HepG2 (cell line): ENCODE data around the gene DUS1L. TPM values are rescaled to one million over a fixed set of nuclear protein-coding genes. Genes with fewer than 3 reads are reported as not detected.

Experiments used
- CREBL2 ChIP-seq: sonication (generic); formaldehyde crosslinking; IDR thresholded peaks from 2 replicates; pipeline ENCODE4 v1.8.1; 2023; ENCODE audit warnings: missing genetic modification reagents, mild to moderate bottlenecking, borderline replicate concordance
- GATAD1 ChIP-seq: IDR thresholded peaks from 2 replicates; pipeline ENCODE4 v1.6.1; 2016; ENCODE audit warnings: missing genetic modification reagents, missing compliant biosample characterization
- GPN1 ChIP-seq: sonication (generic); formaldehyde crosslinking; IDR thresholded peaks from 2 replicates; pipeline ENCODE4 v1.5.1; 2020; ENCODE audit warnings: missing genetic modification reagents, borderline replicate concordance
- HCFC1 ChIP-seq: fragments of 150-350 bp; IDR thresholded peaks from 2 replicates; pipeline ENCODE4 v1.6.1; 2014; ENCODE audit warnings: low read depth, low read length
- HNF4G ChIP-seq, 2 experiments: sonication (generic) in 1 of 2; formaldehyde crosslinking in 1 of 2; IDR thresholded peaks; 2 replicates each; pipeline versions ENCODE4 v1.4.0 to v1.6.1; 2011 to 2020; ENCODE audit warnings: borderline replicate concordance in 2 of 2, low read depth in 2 of 2, mild to moderate bottlenecking in 2 of 2, low read length in 1 of 2, missing genetic modification reagents in 1 of 2, moderate library complexity in 1 of 2
- HNRNPK ChIP-seq: fragments of 200-400 bp; formaldehyde crosslinking; IDR thresholded peaks from 2 replicates; pipeline ENCODE4 v1.6.1; 2018; ENCODE audit warnings: low read length, low read depth, moderate library complexity, mild to moderate bottlenecking; ENCODE audit not compliant: poor library complexity, severe bottlenecking
- LCORL ChIP-seq, 2 experiments: fragments of 450-650 bp in 1 of 2; sonication (generic) in 1 of 2; formaldehyde crosslinking in 1 of 2; IDR thresholded peaks; 2 replicates each; pipeline versions ENCODE4 v1.5.0 to v1.6.1; 2017 to 2020; ENCODE audit warnings: antibody characterized with exemption in 1 of 2, missing genetic modification reagents in 1 of 2
- MAFF ChIP-seq: IDR thresholded peaks from 2 replicates; pipeline ENCODE4 v1.6.1; 2011; ENCODE audit warnings: low read depth, low read length, improper control_type of control experiment
- MYC ChIP-seq: sonication (generic); formaldehyde crosslinking; IDR thresholded peaks from 2 replicates; pipeline ENCODE4 v1.9.0; 2021; ENCODE audit warnings: missing genetic modification reagents, borderline replicate concordance
- REXO4 ChIP-seq: sonication (generic); formaldehyde crosslinking; IDR thresholded peaks from 2 replicates; pipeline ENCODE4 v1.8.0; 2022; ENCODE audit warnings: missing genetic modification reagents, mild to moderate bottlenecking, borderline replicate concordance
- TBX3 ChIP-seq: fragments of 450-650 bp; IDR thresholded peaks from 2 replicates; pipeline ENCODE4 v1.6.1; 2017; ENCODE audit warnings: antibody characterized with exemption, mild to moderate bottlenecking, inconsistent platforms, borderline replicate concordance
- ZBED4 ChIP-seq: sonication (generic); formaldehyde crosslinking; IDR thresholded peaks from 2 replicates; pipeline ENCODE4 v1.4.0; 2020; ENCODE audit warnings: missing genetic modification reagents, borderline replicate concordance
- ZBTB43 ChIP-seq: sonication (generic); formaldehyde crosslinking; conservative IDR thresholded peaks from 2 replicates; pipeline ENCODE4 v1.4.0; 2020; ENCODE audit warnings: missing genetic modification reagents
- ZBTB44 ChIP-seq: sonication (generic); formaldehyde crosslinking; IDR thresholded peaks from 2 replicates; pipeline ENCODE4 v1.4.0; 2020; ENCODE audit warnings: missing genetic modification reagents
- ZKSCAN1 ChIP-seq: fragments of 150-350 bp; IDR thresholded peaks from 2 replicates; pipeline ENCODE4 v1.6.1; 2014; ENCODE audit warnings: low read length
- ZKSCAN5 ChIP-seq: sonication (generic); formaldehyde crosslinking; IDR thresholded peaks from 2 replicates; pipeline ENCODE4 v1.5.1; 2020; ENCODE audit warnings: mild to moderate bottlenecking, missing genetic modification reagents
- ZNF256 ChIP-seq: sonication (generic); formaldehyde crosslinking; conservative IDR thresholded peaks from 2 replicates; pipeline ENCODE4 v1.4.0; 2020; ENCODE audit warnings: missing genetic modification reagents
- ZNF34 ChIP-seq: sonication (generic); formaldehyde crosslinking; IDR thresholded peaks from 2 replicates; pipeline ENCODE4 v1.4.0; 2020; ENCODE audit warnings: mild to moderate bottlenecking, missing genetic modification reagents, borderline replicate concordance
- ZNF431 ChIP-seq: sonication (generic); formaldehyde crosslinking; IDR thresholded peaks from 2 replicates; pipeline ENCODE4 v1.9.0; 2022; ENCODE audit warnings: missing genetic modification reagents, low read depth, mild to moderate bottlenecking, borderline replicate concordance
- ZNF468 ChIP-seq: sonication (generic); formaldehyde crosslinking; IDR thresholded peaks from 2 replicates; pipeline ENCODE4 v1.8.0; 2022; ENCODE audit warnings: mild to moderate bottlenecking, moderate library complexity, missing genetic modification reagents
- ZNF543 ChIP-seq: sonication (generic); formaldehyde crosslinking; IDR thresholded peaks from 2 replicates; pipeline ENCODE4 v1.4.0; 2020; ENCODE audit warnings: mild to moderate bottlenecking, missing genetic modification reagents
- ZSCAN12 ChIP-seq: sonication (generic); formaldehyde crosslinking; IDR thresholded peaks from 2 replicates; pipeline ENCODE4 v1.9.0; 2021; ENCODE audit warnings: mild to moderate bottlenecking, missing genetic modification reagents
- polyA plus RNA-seq, 8 experiments: library from polyadenylated mRNA; depleted of rRNA in 3 of 8; stranded (reverse) in 7 of 8; unstranded in 1 of 8; fragments of >200 nt; fragmentation: Illumina TruSeq in 4 of 8; extraction: Trizol in 4 of 8; gene quantifications; 2 replicates each; pipeline versions ENCODE4 v1.2.1 to v1.2.3, GENCODE V29; 2011 to 2016; ENCODE audit warnings: low read depth in 4 of 8, missing spikeins in 1 of 8, mixed read lengths in 1 of 8; ENCODE audit not compliant: insufficient read depth in 1 of 8
- total RNA-seq, 5 experiments: library from RNA; depleted of rRNA; stranded (reverse); fragments of >200 nt; fragmentation: Illumina TruSeq; extraction: Trizol; gene quantifications; 2 replicates each; pipeline ENCODE4 v1.2.3, GENCODE V29; 2016; ENCODE audit warnings: low read depth in 1 of 5

Gene DUS1L
- total and polyA plus RNA-seq, 2 of the 13 experiments (the other 11 are each of a cell fraction or from before 2014, with no cell fraction given), result 81.0 to 109 TPM

GRCh38 chr17:82022981-82023446 lies 42.6 kb downstream of the DUS1L start, which contains the start of gene LRRC45 (continued):
- 0 out of 2 replicates have a peak, but pooled peaks have one; percentile 14 for TF ChIP-seq ZBTB44 (CRISPR knock-in tag)
- TF ChIP-seq ZNF34 (CRISPR knock-in tag), result no peak
- TF ChIP-seq TBX3, result no peak
- TF ChIP-seq REXO4, result no peak
- TF ChIP-seq GATAD1 (CRISPR knock-in tag), result peak; percentile 79
- no peak for TF ChIP-seq HNF4G (IDR thresholded peaks at IDR 0.05; ENCODE audit: borderline replicate concordance, low read depth, low read length)
- TF ChIP-seq HNF4G (CRISPR knock-in tag; IDR thresholded peaks at IDR 0.05; ENCODE audit: borderline replicate concordance, low read depth), result no peak
- no peak for TF ChIP-seq ZBED4 (CRISPR knock-in tag)
- TF ChIP-seq HNRNPK, result no peak
- TF ChIP-seq ZKSCAN1, result no peak
- TF ChIP-seq ZNF543 (CRISPR knock-in tag), result 0 out of 2 replicates have a peak, but pooled peaks have one; percentile 15
- TF ChIP-seq HCFC1, result peak; percentile 92
- no peak for TF ChIP-seq LCORL (IDR thresholded peaks at IDR 0.05)
- TF ChIP-seq LCORL (CRISPR knock-in tag; IDR thresholded peaks at IDR 0.05), result no peak
- TF ChIP-seq MAFF, result no peak
- no peak for TF ChIP-seq GPN1
- TF ChIP-seq ZNF256 (CRISPR knock-in tag), result 0 out of 2 replicates have a peak, but pooled peaks have one; percentile 19
- no peak for TF ChIP-seq ZNF468 (CRISPR knock-in tag)
- no peak for TF ChIP-seq ZNF431 (CRISPR knock-in tag)
- no peak for TF ChIP-seq ZBTB43 (CRISPR knock-in tag)
- no peak for TF ChIP-seq MYC
- TF ChIP-seq ZKSCAN5 (CRISPR knock-in tag), result no peak
- 0 out of 2 replicates have a peak, but pooled peaks have one; percentile 28 for TF ChIP-seq CREBL2 (CRISPR knock-in tag)
- no peak for TF ChIP-seq ZSCAN12
